WTC11 (cell line): ENCODE measurements around the gene ADGRD2. TPM values are rescaled to one million over a fixed set of nuclear protein-coding genes. Genes with fewer than 3 reads are reported as not detected.

Source experiments
- ATAC-seq: fragments of 200-7000 bp; cut with Tn5 transposase; 2 replicates; pipeline ENCODE4 v1.10.0; 2021; ENCODE audit warnings: mild to moderate bottlenecking, moderate library complexity
- CTCF ChIA-PET: fragments of 300-600 bp; sonication (Branson Sonifier 250); formaldehyde crosslinking; loops from one replicate; lab custom pipeline; 2021; ENCODE audit warnings: antibody characterized with exemption; lab: Charles Lee
- POLR2A ChIA-PET: fragments of 350-600 bp; sonication (Branson Sonifier 250); formaldehyde crosslinking; loops from one replicate; lab custom pipeline; 2021; ENCODE audit warnings: antibody characterized with exemption; lab: Charles Lee
- DNase-seq: peaks from one replicate; pipeline ENCODE4 v3.0.0; 2021; ENCODE audit warnings: low spot score
- H3K27ac Mint-ChIP-seq: 2 replicates; pipeline ENCODE4 v1.8.0; 2021; ENCODE audit warnings: mixed read lengths
- H3K27me3 Mint-ChIP-seq: 2 replicates; pipeline ENCODE4 v1.8.0; 2021; ENCODE audit warnings: low read depth, mild to moderate bottlenecking, moderate library complexity, mixed read lengths
- H3K36me3 Mint-ChIP-seq: 2 replicates; pipeline ENCODE4 v1.8.0; 2021; ENCODE audit warnings: mixed read lengths
- H3K4me1 Mint-ChIP-seq: 2 replicates; pipeline ENCODE4 v1.8.0; 2022; ENCODE audit warnings: mixed read lengths
- H3K4me3 Mint-ChIP-seq: 2 replicates; pipeline ENCODE4 v1.8.0; 2021; ENCODE audit warnings: mild to moderate bottlenecking, moderate library complexity, mixed read lengths
- H3K9me3 Mint-ChIP-seq: 2 replicates; pipeline ENCODE4 v1.8.0; 2021; ENCODE audit warnings: mixed read lengths
- CBFB ChIP-seq: sonication (generic); formaldehyde crosslinking; IDR thresholded peaks from 2 replicates; pipeline ENCODE4 v1.8.1; 2022; ENCODE audit warnings: mild to moderate bottlenecking, low read depth, missing genetic modification reagents
- ETV6 ChIP-seq: sonication (generic); formaldehyde crosslinking; IDR thresholded peaks from 2 replicates; pipeline ENCODE4 v1.8.1; 2022; ENCODE audit warnings: mild to moderate bottlenecking, missing genetic modification reagents
- FOXK1 ChIP-seq: sonication (generic); formaldehyde crosslinking; IDR thresholded peaks from 2 replicates; pipeline ENCODE4 v1.8.0; 2022; ENCODE audit warnings: mild to moderate bottlenecking, moderate library complexity, missing genetic modification reagents
- HMGA2 ChIP-seq: fragments of 250-450 bp; sonication (Bioruptor Pico); IDR thresholded peaks from 2 replicates; pipeline ENCODE4 v1.4.0; 2021; ENCODE audit warnings: mild to moderate bottlenecking, moderate library complexity
- MXD4 ChIP-seq: fragments of 250-450 bp; sonication (Bioruptor Pico); IDR thresholded peaks from 2 replicates; pipeline ENCODE4 v1.8.0; 2021; ENCODE audit warnings: mild to moderate bottlenecking, moderate library complexity, borderline replicate concordance
- NFE2L1 ChIP-seq: sonication (generic); formaldehyde crosslinking; IDR thresholded peaks from 2 replicates; pipeline ENCODE4 v1.8.1; 2023; ENCODE audit warnings: missing genetic modification reagents
- NFYB ChIP-seq: sonication (generic); formaldehyde crosslinking; conservative IDR thresholded peaks from 2 replicates; pipeline ENCODE4 v1.8.0; 2022; ENCODE audit warnings: low read depth, missing genetic modification reagents
- NR1H2 ChIP-seq: sonication (generic); formaldehyde crosslinking; IDR thresholded peaks from 2 replicates; pipeline ENCODE4 v1.9.0; 2021; ENCODE audit warnings: mild to moderate bottlenecking, moderate library complexity, missing genetic modification reagents
- SMAD4 ChIP-seq: sonication (generic); formaldehyde crosslinking; IDR thresholded peaks from 2 replicates; pipeline ENCODE4 v1.8.0; 2022; ENCODE audit warnings: mild to moderate bottlenecking, missing genetic modification reagents
- SOX15 ChIP-seq: fragments of 250-450 bp; sonication (Bioruptor Pico); IDR thresholded peaks from 2 replicates; pipeline ENCODE4 v1.9.0; 2021; ENCODE audit warnings: mild to moderate bottlenecking
- ZNF219 ChIP-seq: sonication (generic); formaldehyde crosslinking; IDR thresholded peaks from 2 replicates; pipeline ENCODE4 v1.8.0; 2023; ENCODE audit warnings: missing genetic modification reagents, mild to moderate bottlenecking, borderline replicate concordance
- ZNF232 ChIP-seq: sonication (generic); formaldehyde crosslinking; IDR thresholded peaks from 2 replicates; pipeline ENCODE4 v1.8.0; 2022; ENCODE audit warnings: mild to moderate bottlenecking, missing genetic modification reagents
- ZNF423 ChIP-seq: fragments of 250-450 bp; sonication (Bioruptor Pico); IDR thresholded peaks from 2 replicates; pipeline ENCODE4 v2.1.2; 2022; ENCODE audit warnings: mild to moderate bottlenecking, moderate library complexity
- total RNA-seq: library from RNA; stranded (reverse); gene quantifications from 3 replicates; pipeline ENCODE4 v1.2.3, GENCODE V29; 2021
- TF ChIP-seq, protein P1 (sequence below): sonication (generic); formaldehyde crosslinking; IDR thresholded peaks from 2 replicates; pipeline ENCODE4 v1.8.1; 2022; ENCODE audit warnings: mild to moderate bottlenecking, missing genetic modification reagents, moderate library complexity, borderline replicate concordance
- TF ChIP-seq, protein P2 (sequence below): sonication (generic); formaldehyde crosslinking; IDR thresholded peaks from 2 replicates; pipeline ENCODE4 v1.8.1; 2022; ENCODE audit warnings: missing genetic modification reagents, borderline replicate concordance
- TF ChIP-seq, protein P3 (sequence below): sonication (generic); formaldehyde crosslinking; IDR thresholded peaks from 2 replicates; pipeline ENCODE4 v1.8.0; 2022; ENCODE audit warnings: mild to moderate bottlenecking, missing genetic modification reagents
- TF ChIP-seq, protein P4 (sequence below): sonication (generic); formaldehyde crosslinking; IDR thresholded peaks from 2 replicates; pipeline ENCODE4 v1.8.0; 2022; ENCODE audit warnings: missing genetic modification reagents
- TF ChIP-seq, protein P5 (sequence below): sonication (generic); formaldehyde crosslinking; IDR thresholded peaks from 2 replicates; pipeline ENCODE4 v1.8.1; 2023; ENCODE audit warnings: mild to moderate bottlenecking, missing genetic modification reagents
- TF ChIP-seq, protein P6 (sequence below): fragments of 200-600 bp; IDR thresholded peaks from 2 replicates; pipeline ENCODE4 v1.8.0; 2022; ENCODE audit warnings: antibody characterized with exemption
- TF ChIP-seq, protein P7 (sequence below): fragments of 250-450 bp; sonication (Bioruptor Pico); conservative IDR thresholded peaks from 2 replicates; pipeline ENCODE4 v1.9.0; 2021; ENCODE audit warnings: mild to moderate bottlenecking
- TF ChIP-seq, protein P8 (sequence below): sonication (generic); formaldehyde crosslinking; conservative IDR thresholded peaks from 2 replicates; pipeline ENCODE4 v1.8.1; 2022; ENCODE audit warnings: mild to moderate bottlenecking, missing genetic modification reagents

Gene ADGRD2
- total RNA-seq, 1 experiment from 2014 or later: 0.61 TPM

DNA sequence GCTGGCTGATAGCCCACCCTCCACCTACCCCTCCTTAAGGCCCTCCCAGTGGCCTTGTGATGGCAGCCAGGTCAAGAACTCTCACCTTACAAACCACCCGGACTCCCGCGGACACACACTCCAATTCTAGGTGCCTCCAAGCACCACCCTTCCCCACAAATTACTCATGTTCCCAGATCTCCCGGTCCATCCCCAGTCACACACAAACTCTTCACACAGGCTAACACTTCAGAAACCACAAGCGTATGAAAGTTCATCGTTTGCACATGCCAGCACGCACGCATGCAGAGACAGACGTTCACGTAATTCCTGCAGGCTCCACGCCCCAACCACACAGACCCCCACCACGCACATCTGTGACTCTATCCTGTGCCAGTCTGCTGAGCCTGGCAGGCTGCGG, 39.0 kb downstream of the ADGRD2 start:
- ATAC-seq (no peak), DNase-seq (no peak)
- no peaks in the 10 kb centered on the region for H3K9me3 Mint-ChIP-seq
- peaks cover 14% of the 10 kb centered on the region for H3K4me1 Mint-ChIP-seq
- POLR2A ChIA-PET: no interaction called here
- H3K36me3 Mint-ChIP-seq: no peaks in the 10 kb centered on the region
- no peak overlapping the region for H3K27ac Mint-ChIP-seq
- no peaks in the 10 kb centered on the region; the same call in 1 of the 2 replicates for H3K27me3 Mint-ChIP-seq
- TF ChIP-seq MXD4 (CRISPR knock-in tag): no peak
- TF ChIP-seq CBFB (CRISPR knock-in tag): no peak
- TF ChIP-seq, protein P1, sequence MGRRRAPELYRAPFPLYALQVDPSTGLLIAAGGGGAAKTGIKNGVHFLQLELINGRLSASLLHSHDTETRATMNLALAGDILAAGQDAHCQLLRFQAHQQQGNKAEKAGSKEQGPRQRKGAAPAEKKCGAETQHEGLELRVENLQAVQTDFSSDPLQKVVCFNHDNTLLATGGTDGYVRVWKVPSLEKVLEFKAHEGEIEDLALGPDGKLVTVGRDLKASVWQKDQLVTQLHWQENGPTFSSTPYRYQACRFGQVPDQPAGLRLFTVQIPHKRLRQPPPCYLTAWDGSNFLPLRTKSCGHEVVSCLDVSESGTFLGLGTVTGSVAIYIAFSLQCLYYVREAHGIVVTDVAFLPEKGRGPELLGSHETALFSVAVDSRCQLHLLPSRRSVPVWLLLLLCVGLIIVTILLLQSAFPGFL: no peak
- no peak for TF ChIP-seq NR1H2
- TF ChIP-seq, protein P2, sequence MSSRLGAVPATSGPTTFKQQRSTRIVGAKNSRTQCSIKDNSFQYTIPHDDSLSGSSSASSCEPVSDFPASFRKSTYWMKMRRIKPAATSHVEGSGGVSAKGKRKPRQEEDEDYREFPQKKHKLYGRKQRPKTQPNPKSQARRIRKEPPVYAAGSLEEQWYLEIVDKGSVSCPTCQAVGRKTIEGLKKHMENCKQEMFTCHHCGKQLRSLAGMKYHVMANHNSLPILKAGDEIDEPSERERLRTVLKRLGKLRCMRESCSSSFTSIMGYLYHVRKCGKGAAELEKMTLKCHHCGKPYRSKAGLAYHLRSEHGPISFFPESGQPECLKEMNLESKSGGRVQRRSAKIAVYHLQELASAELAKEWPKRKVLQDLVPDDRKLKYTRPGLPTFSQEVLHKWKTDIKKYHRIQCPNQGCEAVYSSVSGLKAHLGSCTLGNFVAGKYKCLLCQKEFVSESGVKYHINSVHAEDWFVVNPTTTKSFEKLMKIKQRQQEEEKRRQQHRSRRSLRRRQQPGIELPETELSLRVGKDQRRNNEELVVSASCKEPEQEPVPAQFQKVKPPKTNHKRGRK: no peak
- no peak for TF ChIP-seq FOXK1 (CRISPR knock-in tag)
- TF ChIP-seq, protein P3, sequence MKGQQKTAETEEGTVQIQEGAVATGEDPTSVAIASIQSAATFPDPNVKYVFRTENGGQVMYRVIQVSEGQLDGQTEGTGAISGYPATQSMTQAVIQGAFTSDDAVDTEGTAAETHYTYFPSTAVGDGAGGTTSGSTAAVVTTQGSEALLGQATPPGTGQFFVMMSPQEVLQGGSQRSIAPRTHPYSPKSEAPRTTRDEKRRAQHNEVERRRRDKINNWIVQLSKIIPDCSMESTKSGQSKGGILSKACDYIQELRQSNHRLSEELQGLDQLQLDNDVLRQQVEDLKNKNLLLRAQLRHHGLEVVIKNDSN (CRISPR knock-in tag): no peak
- TF ChIP-seq ZNF232 (CRISPR knock-in tag): no peak
- TF ChIP-seq, protein P4, sequence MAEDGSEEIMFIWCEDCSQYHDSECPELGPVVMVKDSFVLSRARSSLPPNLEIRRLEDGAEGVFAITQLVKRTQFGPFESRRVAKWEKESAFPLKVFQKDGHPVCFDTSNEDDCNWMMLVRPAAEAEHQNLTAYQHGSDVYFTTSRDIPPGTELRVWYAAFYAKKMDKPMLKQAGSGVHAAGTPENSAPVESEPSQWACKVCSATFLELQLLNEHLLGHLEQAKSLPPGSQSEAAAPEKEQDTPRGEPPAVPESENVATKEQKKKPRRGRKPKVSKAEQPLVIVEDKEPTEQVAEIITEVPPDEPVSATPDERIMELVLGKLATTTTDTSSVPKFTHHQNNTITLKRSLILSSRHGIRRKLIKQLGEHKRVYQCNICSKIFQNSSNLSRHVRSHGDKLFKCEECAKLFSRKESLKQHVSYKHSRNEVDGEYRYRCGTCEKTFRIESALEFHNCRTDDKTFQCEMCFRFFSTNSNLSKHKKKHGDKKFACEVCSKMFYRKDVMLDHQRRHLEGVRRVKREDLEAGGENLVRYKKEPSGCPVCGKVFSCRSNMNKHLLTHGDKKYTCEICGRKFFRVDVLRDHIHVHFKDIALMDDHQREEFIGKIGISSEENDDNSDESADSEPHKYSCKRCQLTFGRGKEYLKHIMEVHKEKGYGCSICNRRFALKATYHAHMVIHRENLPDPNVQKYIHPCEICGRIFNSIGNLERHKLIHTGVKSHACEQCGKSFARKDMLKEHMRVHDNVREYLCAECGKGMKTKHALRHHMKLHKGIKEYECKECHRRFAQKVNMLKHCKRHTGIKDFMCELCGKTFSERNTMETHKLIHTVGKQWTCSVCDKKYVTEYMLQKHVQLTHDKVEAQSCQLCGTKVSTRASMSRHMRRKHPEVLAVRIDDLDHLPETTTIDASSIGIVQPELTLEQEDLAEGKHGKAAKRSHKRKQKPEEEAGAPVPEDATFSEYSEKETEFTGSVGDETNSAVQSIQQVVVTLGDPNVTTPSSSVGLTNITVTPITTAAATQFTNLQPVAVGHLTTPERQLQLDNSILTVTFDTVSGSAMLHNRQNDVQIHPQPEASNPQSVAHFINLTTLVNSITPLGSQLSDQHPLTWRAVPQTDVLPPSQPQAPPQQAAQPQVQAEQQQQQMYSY (CRISPR knock-in tag): no peak
- TF ChIP-seq, protein P5, sequence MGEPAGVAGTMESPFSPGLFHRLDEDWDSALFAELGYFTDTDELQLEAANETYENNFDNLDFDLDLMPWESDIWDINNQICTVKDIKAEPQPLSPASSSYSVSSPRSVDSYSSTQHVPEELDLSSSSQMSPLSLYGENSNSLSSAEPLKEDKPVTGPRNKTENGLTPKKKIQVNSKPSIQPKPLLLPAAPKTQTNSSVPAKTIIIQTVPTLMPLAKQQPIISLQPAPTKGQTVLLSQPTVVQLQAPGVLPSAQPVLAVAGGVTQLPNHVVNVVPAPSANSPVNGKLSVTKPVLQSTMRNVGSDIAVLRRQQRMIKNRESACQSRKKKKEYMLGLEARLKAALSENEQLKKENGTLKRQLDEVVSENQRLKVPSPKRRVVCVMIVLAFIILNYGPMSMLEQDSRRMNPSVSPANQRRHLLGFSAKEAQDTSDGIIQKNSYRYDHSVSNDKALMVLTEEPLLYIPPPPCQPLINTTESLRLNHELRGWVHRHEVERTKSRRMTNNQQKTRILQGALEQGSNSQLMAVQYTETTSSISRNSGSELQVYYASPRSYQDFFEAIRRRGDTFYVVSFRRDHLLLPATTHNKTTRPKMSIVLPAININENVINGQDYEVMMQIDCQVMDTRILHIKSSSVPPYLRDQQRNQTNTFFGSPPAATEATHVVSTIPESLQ (CRISPR knock-in tag): no peak
- TF ChIP-seq, protein P6, sequence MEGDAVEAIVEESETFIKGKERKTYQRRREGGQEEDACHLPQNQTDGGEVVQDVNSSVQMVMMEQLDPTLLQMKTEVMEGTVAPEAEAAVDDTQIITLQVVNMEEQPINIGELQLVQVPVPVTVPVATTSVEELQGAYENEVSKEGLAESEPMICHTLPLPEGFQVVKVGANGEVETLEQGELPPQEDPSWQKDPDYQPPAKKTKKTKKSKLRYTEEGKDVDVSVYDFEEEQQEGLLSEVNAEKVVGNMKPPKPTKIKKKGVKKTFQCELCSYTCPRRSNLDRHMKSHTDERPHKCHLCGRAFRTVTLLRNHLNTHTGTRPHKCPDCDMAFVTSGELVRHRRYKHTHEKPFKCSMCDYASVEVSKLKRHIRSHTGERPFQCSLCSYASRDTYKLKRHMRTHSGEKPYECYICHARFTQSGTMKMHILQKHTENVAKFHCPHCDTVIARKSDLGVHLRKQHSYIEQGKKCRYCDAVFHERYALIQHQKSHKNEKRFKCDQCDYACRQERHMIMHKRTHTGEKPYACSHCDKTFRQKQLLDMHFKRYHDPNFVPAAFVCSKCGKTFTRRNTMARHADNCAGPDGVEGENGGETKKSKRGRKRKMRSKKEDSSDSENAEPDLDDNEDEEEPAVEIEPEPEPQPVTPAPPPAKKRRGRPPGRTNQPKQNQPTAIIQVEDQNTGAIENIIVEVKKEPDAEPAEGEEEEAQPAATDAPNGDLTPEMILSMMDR: no peak
- TF ChIP-seq, all 79 proteins: peak for 0
- no peak overlapping the region for H3K4me3 Mint-ChIP-seq
- CTCF ChIA-PET: interaction anchor here (0.7 to 3.0 kb wide), 3 partner anchors 11 to 48 kb away, joined by 3 to 8 read pairs (median 3); no protein-coding TSS in a partner anchor

DNA sequence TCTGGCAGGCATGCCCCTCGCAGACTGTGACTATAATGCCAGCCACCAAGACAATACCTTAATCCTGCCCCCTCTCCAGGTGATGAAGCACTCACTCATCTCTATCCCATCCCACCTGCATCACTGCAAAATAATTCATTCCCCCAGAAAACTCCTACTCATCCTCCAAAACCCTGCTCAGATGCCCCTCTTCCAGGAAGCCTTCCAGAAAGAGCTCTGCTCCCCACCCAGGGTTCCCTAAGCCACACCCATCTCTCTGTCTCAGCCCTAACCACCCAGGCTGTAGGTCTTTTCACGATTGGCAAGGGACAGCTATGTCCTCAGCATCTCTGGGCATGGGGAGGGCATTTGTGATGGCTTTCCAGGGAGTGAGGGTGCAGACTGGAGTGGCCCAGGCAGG, 39.8 kb downstream of the ADGRD2 start:
- no peak overlapping the region for H3K4me3 Mint-ChIP-seq
- peaks cover 14% of the 10 kb centered on the region for H3K4me1 Mint-ChIP-seq
- H3K36me3 Mint-ChIP-seq: no peaks in the 10 kb centered on the region
- DNase-seq: no peak
- CTCF ChIA-PET: interaction anchor here (1.2 kb wide), 1 partner anchor 127 kb away, joined by 5 read pairs; no protein-coding TSS in a partner anchor
- POLR2A ChIA-PET: no interaction called here
- no peak for ATAC-seq
- H3K9me3 Mint-ChIP-seq: no peaks in the 10 kb centered on the region
- H3K27ac Mint-ChIP-seq: no peak overlapping the region
- H3K27me3 Mint-ChIP-seq: no peaks in the 10 kb centered on the region; the same call in 1 of the 2 replicates
- TF ChIP-seq, protein P7, sequence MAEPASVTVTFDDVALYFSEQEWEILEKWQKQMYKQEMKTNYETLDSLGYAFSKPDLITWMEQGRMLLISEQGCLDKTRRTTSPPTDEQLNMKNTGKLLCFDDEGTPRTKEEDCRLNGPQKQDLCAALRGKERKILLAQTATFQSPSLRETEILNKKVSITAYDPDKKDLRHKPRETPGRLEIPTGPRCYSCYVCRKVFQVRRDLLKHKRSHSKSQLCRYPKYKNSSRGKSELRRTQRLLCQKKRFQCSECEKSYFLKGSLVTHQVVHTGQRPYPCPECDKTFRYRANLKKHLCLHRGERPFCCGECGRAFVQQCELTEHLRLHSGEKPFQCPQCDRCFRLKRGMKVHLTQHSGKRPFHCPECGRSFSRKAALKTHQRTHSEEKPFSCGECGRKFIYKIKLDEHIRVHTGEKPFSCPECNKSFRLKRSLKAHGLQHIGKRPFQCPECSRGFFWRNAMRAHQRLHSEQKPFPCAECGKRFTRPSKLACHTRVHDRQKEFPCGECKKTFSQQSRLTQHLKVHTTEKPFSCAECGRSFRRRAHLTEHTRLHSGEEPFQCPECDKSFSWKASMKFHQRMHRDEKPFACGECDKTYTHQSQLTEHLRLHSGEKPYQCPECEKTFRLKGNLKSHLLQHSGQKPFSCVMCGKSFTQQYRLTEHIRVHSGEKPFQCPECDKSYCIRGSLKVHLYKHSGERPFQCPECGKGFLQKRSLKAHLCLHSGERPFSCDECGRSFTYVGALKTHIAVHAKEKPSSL (CRISPR knock-in tag): no peak
- TF ChIP-seq ETV6 (CRISPR knock-in tag) (no peak), ZNF219 (CRISPR knock-in tag) (no peak), SOX15 (CRISPR knock-in tag) (no peak), SMAD4 (no peak), HMGA2 (no peak), NFE2L1 (CRISPR knock-in tag) (no peak), NFYB (CRISPR knock-in tag) (no peak), ZNF423 (no peak)
- TF ChIP-seq, protein P8, sequence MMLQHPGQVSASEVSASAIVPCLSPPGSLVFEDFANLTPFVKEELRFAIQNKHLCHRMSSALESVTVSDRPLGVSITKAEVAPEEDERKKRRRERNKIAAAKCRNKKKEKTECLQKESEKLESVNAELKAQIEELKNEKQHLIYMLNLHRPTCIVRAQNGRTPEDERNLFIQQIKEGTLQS (CRISPR knock-in tag): no peak
